HepG2 (cell line): Measurements from ENCODE around the gene LITAF. TPM values are rescaled to one million over a fixed set of nuclear protein-coding genes. Genes with fewer than 3 reads are reported as not detected.

Experiments
- CCDC6 ChIP-seq: sonication (generic); formaldehyde crosslinking; IDR thresholded peaks from 2 replicates; pipeline ENCODE4 v1.8.1; 2022; ENCODE audit warnings: mild to moderate bottlenecking, missing genetic modification reagents, moderate library complexity
- EEA1 ChIP-seq: sonication (generic); formaldehyde crosslinking; IDR thresholded peaks from 2 replicates; pipeline ENCODE4 v1.5.1; 2020; ENCODE audit warnings: mild to moderate bottlenecking, missing genetic modification reagents, borderline replicate concordance
- FOXA1 ChIP-seq, 2 experiments: fragments of 450-650 bp in 1 of 2; sonication (generic) in 1 of 2; formaldehyde crosslinking in 1 of 2; IDR thresholded peaks; 2 replicates each; pipeline versions ENCODE4 v1.4.0 to v1.6.1; 2016 to 2020; ENCODE audit warnings: missing genetic modification reagents in 1 of 2
- HDAC2 ChIP-seq: sonication (generic); formaldehyde crosslinking; IDR thresholded peaks from 2 replicates; pipeline ENCODE4 v1.4.0; 2020; ENCODE audit warnings: missing genetic modification reagents
- HMG20A ChIP-seq: IDR thresholded peaks from 2 replicates; pipeline ENCODE4 v1.6.1; 2016; ENCODE audit warnings: borderline replicate concordance
- HNRNPH1 ChIP-seq: fragments of 200-400 bp; formaldehyde crosslinking; optimal IDR thresholded peaks from 2 replicates; pipeline ENCODE3; 2017; ENCODE audit warnings: mild to moderate bottlenecking, low read depth, low read length
- MAZ ChIP-seq, 2 experiments: sonication (generic) in 1 of 2; formaldehyde crosslinking in 1 of 2; IDR thresholded peaks; 2 replicates each; pipeline versions ENCODE4 v1.5.0 to v1.6.1; 2012 to 2020; ENCODE audit warnings: low read depth in 2 of 2, mild to moderate bottlenecking in 2 of 2, borderline replicate concordance in 1 of 2, improper control_type of control experiment in 1 of 2, low read length in 1 of 2, missing genetic modification reagents in 1 of 2, moderate library complexity in 1 of 2
- MIER3 ChIP-seq: IDR thresholded peaks from 2 replicates; pipeline ENCODE4 v1.6.1; 2016; ENCODE audit warnings: missing compliant biosample characterization, borderline replicate concordance
- NFKB2 ChIP-seq: sonication (generic); formaldehyde crosslinking; IDR thresholded peaks from 2 replicates; pipeline ENCODE4 v1.4.0; 2020; ENCODE audit warnings: missing genetic modification reagents, borderline replicate concordance
- NR2F2 ChIP-seq: IDR thresholded peaks from 2 replicates; pipeline ENCODE4 v1.6.1; 2012; ENCODE audit warnings: low read depth, inconsistent platforms, borderline replicate concordance
- NRL ChIP-seq: sonication (generic); formaldehyde crosslinking; IDR thresholded peaks from 2 replicates; pipeline ENCODE4 v1.5.0; 2020; ENCODE audit warnings: missing genetic modification reagents, mild to moderate bottlenecking, moderate library complexity, borderline replicate concordance
- POLR2AphosphoS5 ChIP-seq: IDR thresholded peaks from 2 replicates; pipeline ENCODE4 v1.6.1; 2012; ENCODE audit warnings: low read depth, low read length
- SMARCE1 ChIP-seq: fragments of 450-650 bp; IDR thresholded peaks from 2 replicates; pipeline ENCODE4 v1.6.1; 2017; ENCODE audit warnings: borderline replicate concordance
- ZNF232 ChIP-seq: sonication (generic); formaldehyde crosslinking; IDR thresholded peaks from 2 replicates; pipeline ENCODE4 v1.4.0; 2020; ENCODE audit warnings: missing genetic modification reagents, borderline replicate concordance
- ZNF33A ChIP-seq: sonication (generic); formaldehyde crosslinking; IDR thresholded peaks from 2 replicates; pipeline ENCODE4 v1.5.1; 2020; ENCODE audit warnings: missing genetic modification reagents, mild to moderate bottlenecking, moderate library complexity, borderline replicate concordance
- ZNF543 ChIP-seq: sonication (generic); formaldehyde crosslinking; IDR thresholded peaks from 2 replicates; pipeline ENCODE4 v1.4.0; 2020; ENCODE audit warnings: mild to moderate bottlenecking, missing genetic modification reagents
- ZNF577 ChIP-seq: sonication (generic); formaldehyde crosslinking; IDR thresholded peaks from 2 replicates; pipeline ENCODE4 v1.4.0; 2020; ENCODE audit warnings: mild to moderate bottlenecking, low read depth, missing genetic modification reagents, borderline replicate concordance
- ZNF713 ChIP-seq: sonication (generic); formaldehyde crosslinking; IDR thresholded peaks from 2 replicates; pipeline ENCODE4 v1.4.0; 2020; ENCODE audit warnings: mild to moderate bottlenecking, missing genetic modification reagents
- polyA plus RNA-seq, 8 experiments: library from polyadenylated mRNA; depleted of rRNA in 3 of 8; stranded (reverse) in 7 of 8; unstranded in 1 of 8; fragments of >200 nt; fragmentation: Illumina TruSeq in 4 of 8; extraction: Trizol in 4 of 8; gene quantifications; 2 replicates each; pipeline versions ENCODE4 v1.2.1 to v1.2.3, GENCODE V29; 2011 to 2016; ENCODE audit warnings: low read depth in 4 of 8, missing spikeins in 1 of 8, mixed read lengths in 1 of 8; ENCODE audit not compliant: insufficient read depth in 1 of 8
- total RNA-seq, 5 experiments: library from RNA; depleted of rRNA; stranded (reverse); fragments of >200 nt; fragmentation: Illumina TruSeq; extraction: Trizol; gene quantifications; 2 replicates each; pipeline ENCODE4 v1.2.3, GENCODE V29; 2016; ENCODE audit warnings: low read depth in 1 of 5
- TF ChIP-seq, protein P1 (sequence below): sonication (generic); formaldehyde crosslinking; conservative IDR thresholded peaks from 2 replicates; pipeline ENCODE4 v1.8.0; 2022; ENCODE audit warnings: mild to moderate bottlenecking, moderate library complexity, missing genetic modification reagents
- TF ChIP-seq, protein P2 (sequence below): sonication (generic); formaldehyde crosslinking; IDR thresholded peaks from 2 replicates; pipeline ENCODE4 v1.4.0; 2020; ENCODE audit warnings: mild to moderate bottlenecking, missing genetic modification reagents
- TF ChIP-seq, protein P3 (sequence below): sonication (generic); formaldehyde crosslinking; IDR thresholded peaks from 2 replicates; pipeline ENCODE4 v1.4.0; 2020; ENCODE audit warnings: mild to moderate bottlenecking, low read depth, missing genetic modification reagents
- TF ChIP-seq, protein P4 (sequence below): sonication (generic); formaldehyde crosslinking; IDR thresholded peaks from 2 replicates; pipeline ENCODE4 v1.4.0; 2020; ENCODE audit warnings: missing genetic modification reagents
- TF ChIP-seq, protein P5 (sequence below): IDR thresholded peaks from 2 replicates; pipeline ENCODE4 v1.6.1; 2016; ENCODE audit warnings: low read depth, control low read depth
- TF ChIP-seq, protein P6 (sequence below): sonication (generic); formaldehyde crosslinking; IDR thresholded peaks from 2 replicates; pipeline ENCODE4 v1.5.0; 2020; ENCODE audit warnings: missing genetic modification reagents

Gene LITAF
- total and polyA plus RNA-seq, 2 of the 13 experiments (the other 11 are each of a cell fraction or from before 2014, with no cell fraction given): 80.1 to 141 TPM

DNA sequence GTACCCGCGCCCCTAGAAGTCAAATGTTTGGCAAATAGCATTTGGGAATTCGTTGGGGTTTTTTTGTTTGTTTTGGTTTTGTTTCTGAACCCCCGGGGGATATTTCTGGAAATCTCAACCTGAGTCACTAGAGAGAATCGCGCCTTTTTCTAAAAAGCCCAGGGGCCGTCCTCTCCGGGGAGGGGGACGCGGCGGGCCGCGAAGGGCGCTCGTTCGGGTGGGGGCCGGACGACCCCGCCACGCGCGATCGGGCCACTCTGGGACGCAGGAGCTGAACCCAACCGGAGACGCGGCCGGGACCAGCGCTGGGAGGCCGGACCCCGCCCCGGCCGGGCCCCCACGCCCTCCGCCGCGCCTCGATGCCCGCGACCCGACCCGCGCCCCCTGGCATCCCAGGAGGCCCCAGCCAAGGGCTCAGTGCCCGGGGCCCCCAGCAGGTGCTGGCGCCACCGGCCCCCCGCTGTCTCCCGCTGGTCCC lies 302 bp downstream of the LITAF start (continued):
- TF ChIP-seq, protein P1, sequence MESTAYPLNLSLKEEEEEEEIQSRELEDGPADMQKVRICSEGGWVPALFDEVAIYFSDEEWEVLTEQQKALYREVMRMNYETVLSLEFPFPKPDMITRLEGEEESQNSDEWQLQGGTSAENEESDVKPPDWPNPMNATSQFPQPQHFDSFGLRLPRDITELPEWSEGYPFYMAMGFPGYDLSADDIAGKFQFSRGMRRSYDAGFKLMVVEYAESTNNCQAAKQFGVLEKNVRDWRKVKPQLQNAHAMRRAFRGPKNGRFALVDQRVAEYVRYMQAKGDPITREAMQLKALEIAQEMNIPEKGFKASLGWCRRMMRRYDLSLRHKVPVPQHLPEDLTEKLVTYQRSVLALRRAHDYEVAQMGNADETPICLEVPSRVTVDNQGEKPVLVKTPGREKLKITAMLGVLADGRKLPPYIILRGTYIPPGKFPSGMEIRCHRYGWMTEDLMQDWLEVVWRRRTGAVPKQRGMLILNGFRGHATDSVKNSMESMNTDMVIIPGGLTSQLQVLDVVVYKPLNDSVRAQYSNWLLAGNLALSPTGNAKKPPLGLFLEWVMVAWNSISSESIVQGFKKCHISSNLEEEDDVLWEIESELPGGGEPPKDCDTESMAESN (CRISPR knock-in tag): no peak
- TF ChIP-seq, protein P2, sequence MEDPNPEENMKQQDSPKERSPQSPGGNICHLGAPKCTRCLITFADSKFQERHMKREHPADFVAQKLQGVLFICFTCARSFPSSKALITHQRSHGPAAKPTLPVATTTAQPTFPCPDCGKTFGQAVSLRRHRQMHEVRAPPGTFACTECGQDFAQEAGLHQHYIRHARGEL: no peak
- TF ChIP-seq HDAC2 (CRISPR knock-in tag) (no peak; the same call in 1 of the 2 replicates), ZNF33A (CRISPR knock-in tag) (no peak), ZNF577 (CRISPR knock-in tag) (no peak), POLR2AphosphoS5 (no peak), ZNF713 (CRISPR knock-in tag) (no peak; the same call in 1 of the 2 replicates), ZNF543 (CRISPR knock-in tag) (no peak; the same call in 1 of the 2 replicates), MAZ (IDR thresholded peaks at IDR 0.05; ENCODE audit: borderline replicate concordance, low read depth, low read length) (no peak), MAZ (CRISPR knock-in tag; IDR thresholded peaks at IDR 0.05; ENCODE audit: low read depth) (no peak), NR2F2 (0 out of 2 replicates have a peak, but pooled peaks have one; percentile 44), NRL (CRISPR knock-in tag) (no peak), HMG20A (CRISPR knock-in tag) (no peak), FOXA1 (IDR thresholded peaks at IDR 0.05) (no peak), FOXA1 (CRISPR knock-in tag; IDR thresholded peaks at IDR 0.05) (no peak), NFKB2 (CRISPR knock-in tag) (no peak), ZNF232 (no peak), HNRNPH1 (no peak), MIER3 (CRISPR knock-in tag) (no peak), EEA1 (no peak), SMARCE1 (no peak), CCDC6 (CRISPR knock-in tag) (no peak)
- TF ChIP-seq, protein P3, sequence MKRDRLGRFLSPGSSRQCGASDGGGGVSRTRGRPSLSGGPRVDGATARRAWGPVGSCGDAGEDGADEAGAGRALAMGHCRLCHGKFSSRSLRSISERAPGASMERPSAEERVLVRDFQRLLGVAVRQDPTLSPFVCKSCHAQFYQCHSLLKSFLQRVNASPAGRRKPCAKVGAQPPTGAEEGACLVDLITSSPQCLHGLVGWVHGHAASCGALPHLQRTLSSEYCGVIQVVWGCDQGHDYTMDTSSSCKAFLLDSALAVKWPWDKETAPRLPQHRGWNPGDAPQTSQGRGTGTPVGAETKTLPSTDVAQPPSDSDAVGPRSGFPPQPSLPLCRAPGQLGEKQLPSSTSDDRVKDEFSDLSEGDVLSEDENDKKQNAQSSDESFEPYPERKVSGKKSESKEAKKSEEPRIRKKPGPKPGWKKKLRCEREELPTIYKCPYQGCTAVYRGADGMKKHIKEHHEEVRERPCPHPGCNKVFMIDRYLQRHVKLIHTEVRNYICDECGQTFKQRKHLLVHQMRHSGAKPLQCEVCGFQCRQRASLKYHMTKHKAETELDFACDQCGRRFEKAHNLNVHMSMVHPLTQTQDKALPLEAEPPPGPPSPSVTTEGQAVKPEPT: no peak
- TF ChIP-seq, protein P4, sequence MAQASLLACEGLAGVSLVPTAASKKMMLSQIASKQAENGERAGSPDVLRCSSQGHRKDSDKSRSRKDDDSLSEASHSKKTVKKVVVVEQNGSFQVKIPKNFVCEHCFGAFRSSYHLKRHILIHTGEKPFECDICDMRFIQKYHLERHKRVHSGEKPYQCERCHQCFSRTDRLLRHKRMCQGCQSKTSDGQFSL (CRISPR knock-in tag): no peak
- TF ChIP-seq, protein P5, sequence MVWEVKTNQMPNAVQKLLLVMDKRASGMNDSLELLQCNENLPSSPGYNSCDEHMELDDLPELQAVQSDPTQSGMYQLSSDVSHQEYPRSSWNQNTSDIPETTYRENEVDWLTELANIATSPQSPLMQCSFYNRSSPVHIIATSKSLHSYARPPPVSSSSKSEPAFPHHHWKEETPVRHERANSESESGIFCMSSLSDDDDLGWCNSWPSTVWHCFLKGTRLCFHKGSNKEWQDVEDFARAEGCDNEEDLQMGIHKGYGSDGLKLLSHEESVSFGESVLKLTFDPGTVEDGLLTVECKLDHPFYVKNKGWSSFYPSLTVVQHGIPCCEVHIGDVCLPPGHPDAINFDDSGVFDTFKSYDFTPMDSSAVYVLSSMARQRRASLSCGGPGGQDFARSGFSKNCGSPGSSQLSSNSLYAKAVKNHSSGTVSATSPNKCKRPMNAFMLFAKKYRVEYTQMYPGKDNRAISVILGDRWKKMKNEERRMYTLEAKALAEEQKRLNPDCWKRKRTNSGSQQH (CRISPR knock-in tag): no peak
- TF ChIP-seq, protein P6, sequence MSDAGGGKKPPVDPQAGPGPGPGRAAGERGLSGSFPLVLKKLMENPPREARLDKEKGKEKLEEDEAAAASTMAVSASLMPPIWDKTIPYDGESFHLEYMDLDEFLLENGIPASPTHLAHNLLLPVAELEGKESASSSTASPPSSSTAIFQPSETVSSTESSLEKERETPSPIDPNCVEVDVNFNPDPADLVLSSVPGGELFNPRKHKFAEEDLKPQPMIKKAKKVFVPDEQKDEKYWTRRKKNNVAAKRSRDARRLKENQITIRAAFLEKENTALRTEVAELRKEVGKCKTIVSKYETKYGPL (CRISPR knock-in tag): no peak
